ENCODE measurements around the gene KRT73.

GRCh38 chr12:52634266-52635056, 16.1 kb upstream of the KRT73 start:
- TF ChIP-seq EZH2phosphoT487 (IDR thresholded peaks at IDR 0.05; ENCODE audit: low read depth, severe bottlenecking, unreplicated experiment) (no peak), CTCF (IDR thresholded peaks at IDR 0.05; ENCODE audit: poor library complexity) (no peak)
